Measurements from ENCODE around the gene CUX1.
"Not testable (repeated sequence)": the region's sequence is repeated elsewhere in the genome, so short reads cannot be mapped to it uniquely, and the experiment has no call there.

The CUX1 gene

GRCh38 chr7:102287981-102288278, 470.5 kb downstream of the CUX1 start:
- Mint-ChIP-seq H3K9me3 (ENCODE audit: low read depth) (no peaks in the 10 kb centered on the region), H3K27me3 (no peaks in the 10 kb centered on the region), H3K36me3 (no peaks in the 10 kb centered on the region), H3K4me3 (peak overlapping the region; percentile 68), H3K27ac (no peak overlapping the region), H3K4me1 (ENCODE audit: low read depth) (peaks cover 35% of the 10 kb centered on the region)

GRCh38 chr7:102288285-102288930, 471.0 kb downstream of the CUX1 start:
- Mint-ChIP-seq H3K4me3 (peak overlapping the region; percentile 68), H3K36me3 (no peaks in the 10 kb centered on the region), H3K27me3 (no peaks in the 10 kb centered on the region), H3K4me1 (ENCODE audit: low read depth) (peaks cover 35% of the 10 kb centered on the region), H3K27ac (no peak overlapping the region), H3K9me3 (ENCODE audit: low read depth) (no peaks in the 10 kb centered on the region)

GRCh38 chr7:102289057-102289456, 471.6 kb downstream of the CUX1 start:
- Mint-ChIP-seq H3K36me3 (no peaks in the 10 kb centered on the region), H3K27ac (no peak overlapping the region), H3K27me3 (no peaks in the 10 kb centered on the region), H3K9me3 (ENCODE audit: low read depth) (no peaks in the 10 kb centered on the region), H3K4me1 (ENCODE audit: low read depth) (peaks cover 35% of the 10 kb centered on the region), H3K4me3 (peak overlapping the region; percentile 41)

GRCh38 chr7:102291056-102291915, 473.9 kb downstream of the CUX1 start:
- H3K27me3 Mint-ChIP-seq, result no peaks in the 10 kb centered on the region
- peaks cover 25% of the 10 kb centered on the region for H3K4me1 Mint-ChIP-seq (ENCODE audit: low read depth)
- H3K27ac Mint-ChIP-seq, result no peak overlapping the region
- H3K36me3 Mint-ChIP-seq, result no peaks in the 10 kb centered on the region
- H3K9me3 Mint-ChIP-seq (ENCODE audit: low read depth), result no peaks in the 10 kb centered on the region
- peak overlapping the region; percentile 1 for H3K4me3 Mint-ChIP-seq

- H3K9me3 Mint-ChIP-seq (ENCODE audit: low read depth), result no peaks in the 10 kb centered on the region
- H3K4me3 Mint-ChIP-seq, result no peak overlapping the region
- H3K27me3 Mint-ChIP-seq, result no peaks in the 10 kb centered on the region
- H3K4me1 Mint-ChIP-seq (ENCODE audit: low read depth), result peaks cover 25% of the 10 kb centered on the region
- H3K36me3 Mint-ChIP-seq, result no peaks in the 10 kb centered on the region
- H3K27ac Mint-ChIP-seq, result no peak overlapping the region
Measured at GRCh38 chr7:102291916-102292267, 474.5 kb downstream of the CUX1 start.

GRCh38 chr7:102292813-102293798, 475.7 kb downstream of the CUX1 start:
- Mint-ChIP-seq H3K27ac (no peak overlapping the region), H3K4me1 (ENCODE audit: low read depth) (peaks cover 25% of the 10 kb centered on the region), H3K9me3 (ENCODE audit: low read depth) (no peaks in the 10 kb centered on the region), H3K36me3 (no peaks in the 10 kb centered on the region), H3K27me3 (no peaks in the 10 kb centered on the region), H3K4me3 (no peak overlapping the region)

- no peaks in the 10 kb centered on the region for H3K9me3 Mint-ChIP-seq (ENCODE audit: low read depth)
- no peaks in the 10 kb centered on the region for H3K27me3 Mint-ChIP-seq
- H3K4me3 Mint-ChIP-seq, result no peak overlapping the region
- no peaks in the 10 kb centered on the region for H3K36me3 Mint-ChIP-seq
- no peak overlapping the region for H3K27ac Mint-ChIP-seq
- peaks cover 14% of the 10 kb centered on the region for H3K4me1 Mint-ChIP-seq (ENCODE audit: low read depth)
Measured at GRCh38 chr7:102294589-102294988, 477.2 kb downstream of the CUX1 start.

GRCh38 chr7:102295346-102296178, 478.1 kb downstream of the CUX1 start:
- H3K4me3 Mint-ChIP-seq, result no peak overlapping the region
- H3K9me3 Mint-ChIP-seq (ENCODE audit: low read depth), result no peaks in the 10 kb centered on the region
- no peaks in the 10 kb centered on the region for H3K36me3 Mint-ChIP-seq
- peaks cover 11% of the 10 kb centered on the region for H3K4me1 Mint-ChIP-seq (ENCODE audit: low read depth)
- H3K27ac Mint-ChIP-seq, result no peak overlapping the region
- no peaks in the 10 kb centered on the region for H3K27me3 Mint-ChIP-seq

GRCh38 chr7:102296179-102296438, 478.7 kb downstream of the CUX1 start:
- no peak overlapping the region for H3K27ac Mint-ChIP-seq
- no peaks in the 10 kb centered on the region for H3K9me3 Mint-ChIP-seq (ENCODE audit: low read depth)
- no peaks in the 10 kb centered on the region for H3K27me3 Mint-ChIP-seq
- peaks cover 10% of the 10 kb centered on the region for H3K4me1 Mint-ChIP-seq (ENCODE audit: low read depth)
- no peak overlapping the region for H3K4me3 Mint-ChIP-seq
- H3K36me3 Mint-ChIP-seq, result no peaks in the 10 kb centered on the region

GRCh38 chr7:102296514-102296913, 479.1 kb downstream of the CUX1 start:
- Mint-ChIP-seq H3K27me3 (no peaks in the 10 kb centered on the region), H3K4me3 (no peak overlapping the region), H3K9me3 (ENCODE audit: low read depth) (no peaks in the 10 kb centered on the region), H3K4me1 (ENCODE audit: low read depth) (peaks cover 6% of the 10 kb centered on the region), H3K36me3 (no peaks in the 10 kb centered on the region), H3K27ac (no peak overlapping the region)

- Mint-ChIP-seq H3K27me3 (no peaks in the 10 kb centered on the region), H3K9me3 (ENCODE audit: low read depth) (no peaks in the 10 kb centered on the region), H3K4me1 (ENCODE audit: low read depth) (no peaks in the 10 kb centered on the region), H3K36me3 (no peaks in the 10 kb centered on the region), H3K4me3 (no peak overlapping the region), H3K27ac (no peak overlapping the region)
Measured at GRCh38 chr7:102297487-102298218, 480.2 kb downstream of the CUX1 start.

- Mint-ChIP-seq H3K9me3 (ENCODE audit: low read depth) (no peaks in the 10 kb centered on the region), H3K4me3 (no peak overlapping the region), H3K27me3 (no peaks in the 10 kb centered on the region), H3K36me3 (no peaks in the 10 kb centered on the region), H3K4me1 (ENCODE audit: low read depth) (no peaks in the 10 kb centered on the region), H3K27ac (no peak overlapping the region)
Measured at GRCh38 chr7:102300643-102301221, 483.3 kb downstream of the CUX1 start.

- not testable (repeated sequence) for H3K4me1 Mint-ChIP-seq (ENCODE audit: low read depth); H3K27me3 Mint-ChIP-seq; H3K9me3 Mint-ChIP-seq (ENCODE audit: low read depth); H3K4me3 Mint-ChIP-seq; H3K36me3 Mint-ChIP-seq; H3K27ac Mint-ChIP-seq
Measured at GRCh38 chr7:102301367-102301766, 483.9 kb downstream of the CUX1 start.

GRCh38 chr7:102302025-102302424, 484.6 kb downstream of the CUX1 start:
- Mint-ChIP-seq H3K4me3 (no peak overlapping the region), H3K27me3 (no peaks in the 10 kb centered on the region), H3K4me1 (ENCODE audit: low read depth) (no peaks in the 10 kb centered on the region), H3K27ac (no peak overlapping the region), H3K9me3 (ENCODE audit: low read depth) (no peaks in the 10 kb centered on the region), H3K36me3 (no peaks in the 10 kb centered on the region)

Measured in activated naive CD8-positive, alpha-beta T cell (primary cell).